K562 (cell line): ENCODE data around the gene TFAP2A.

ENCODE experiments used
- ESRRA ChIP-seq: fragments of 450-650 bp; IDR thresholded peaks from 2 replicates; pipeline ENCODE4 v1.6.1; 2014; ENCODE audit warnings: low read depth, mild to moderate bottlenecking, moderate library complexity, borderline replicate concordance
- FOXA1 ChIP-seq: fragments of 450-650 bp; IDR thresholded peaks from 2 replicates; pipeline ENCODE4 v1.6.1; 2016; ENCODE audit warnings: mild to moderate bottlenecking, borderline replicate concordance
- LARP7 ChIP-seq: fragments of 450-650 bp; IDR thresholded peaks from 2 replicates; pipeline ENCODE4 v1.6.1; 2016
- RBFOX2 ChIP-seq: fragments of 200-400 bp; formaldehyde crosslinking; IDR thresholded peaks from 2 replicates; pipeline ENCODE4 v1.6.1; 2017; ENCODE audit warnings: low read depth, mild to moderate bottlenecking, low read length, moderate library complexity
- SMC3 ChIP-seq: conservative IDR thresholded peaks from 2 replicates; pipeline ENCODE4 v1.6.1; 2011; ENCODE audit warnings: low read depth, low read length, improper control_type of control experiment; ENCODE audit not compliant: insufficient read depth
- ZBED1 ChIP-seq: IDR thresholded peaks from 2 replicates; pipeline ENCODE4 v1.6.1; 2014
- ZKSCAN1 ChIP-seq: fragments of 150-350 bp; IDR thresholded peaks from 2 replicates; pipeline ENCODE4 v1.6.1; 2016; ENCODE audit warnings: low read depth, low read length
- TF ChIP-seq, protein P1 (sequence below), 3 experiments: IDR thresholded peaks in 2 of 3; conservative IDR thresholded peaks in 1 of 3; 2 replicates each; pipeline ENCODE4 v1.5.1; 2011 to 2012; ENCODE audit warnings: low read length in 3 of 3, mild to moderate bottlenecking in 3 of 3, control low read depth in 2 of 3, improper control_type of control experiment in 1 of 3, inconsistent platforms in 1 of 3, low read depth in 1 of 3, mixed read lengths in 1 of 3, moderate library complexity in 1 of 3; ENCODE audit not compliant: insufficient read depth in 2 of 3

GRCh38 chr6:10411131-10411970, 3.5 kb downstream of the TFAP2A start:
- TF ChIP-seq, protein P1, sequence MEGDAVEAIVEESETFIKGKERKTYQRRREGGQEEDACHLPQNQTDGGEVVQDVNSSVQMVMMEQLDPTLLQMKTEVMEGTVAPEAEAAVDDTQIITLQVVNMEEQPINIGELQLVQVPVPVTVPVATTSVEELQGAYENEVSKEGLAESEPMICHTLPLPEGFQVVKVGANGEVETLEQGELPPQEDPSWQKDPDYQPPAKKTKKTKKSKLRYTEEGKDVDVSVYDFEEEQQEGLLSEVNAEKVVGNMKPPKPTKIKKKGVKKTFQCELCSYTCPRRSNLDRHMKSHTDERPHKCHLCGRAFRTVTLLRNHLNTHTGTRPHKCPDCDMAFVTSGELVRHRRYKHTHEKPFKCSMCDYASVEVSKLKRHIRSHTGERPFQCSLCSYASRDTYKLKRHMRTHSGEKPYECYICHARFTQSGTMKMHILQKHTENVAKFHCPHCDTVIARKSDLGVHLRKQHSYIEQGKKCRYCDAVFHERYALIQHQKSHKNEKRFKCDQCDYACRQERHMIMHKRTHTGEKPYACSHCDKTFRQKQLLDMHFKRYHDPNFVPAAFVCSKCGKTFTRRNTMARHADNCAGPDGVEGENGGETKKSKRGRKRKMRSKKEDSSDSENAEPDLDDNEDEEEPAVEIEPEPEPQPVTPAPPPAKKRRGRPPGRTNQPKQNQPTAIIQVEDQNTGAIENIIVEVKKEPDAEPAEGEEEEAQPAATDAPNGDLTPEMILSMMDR (IDR thresholded peaks at IDR 0.05 in 2 of 3, conservative IDR thresholded peaks at IDR 0.05 in 1 of 3; ENCODE audit: insufficient read depth in 2 of 3, low read depth in 1 of 3, low read length in 3 of 3), result no peak
- no peak for TF ChIP-seq ESRRA
- no peak for TF ChIP-seq SMC3
- no peak for TF ChIP-seq ZKSCAN1
- no peak for TF ChIP-seq LARP7
- TF ChIP-seq FOXA1, result no peak
- TF ChIP-seq RBFOX2, result no peak
- TF ChIP-seq ZBED1, result no peak
